Measurements from ENCODE around the gene NRL.

The NRL gene

DNA sequence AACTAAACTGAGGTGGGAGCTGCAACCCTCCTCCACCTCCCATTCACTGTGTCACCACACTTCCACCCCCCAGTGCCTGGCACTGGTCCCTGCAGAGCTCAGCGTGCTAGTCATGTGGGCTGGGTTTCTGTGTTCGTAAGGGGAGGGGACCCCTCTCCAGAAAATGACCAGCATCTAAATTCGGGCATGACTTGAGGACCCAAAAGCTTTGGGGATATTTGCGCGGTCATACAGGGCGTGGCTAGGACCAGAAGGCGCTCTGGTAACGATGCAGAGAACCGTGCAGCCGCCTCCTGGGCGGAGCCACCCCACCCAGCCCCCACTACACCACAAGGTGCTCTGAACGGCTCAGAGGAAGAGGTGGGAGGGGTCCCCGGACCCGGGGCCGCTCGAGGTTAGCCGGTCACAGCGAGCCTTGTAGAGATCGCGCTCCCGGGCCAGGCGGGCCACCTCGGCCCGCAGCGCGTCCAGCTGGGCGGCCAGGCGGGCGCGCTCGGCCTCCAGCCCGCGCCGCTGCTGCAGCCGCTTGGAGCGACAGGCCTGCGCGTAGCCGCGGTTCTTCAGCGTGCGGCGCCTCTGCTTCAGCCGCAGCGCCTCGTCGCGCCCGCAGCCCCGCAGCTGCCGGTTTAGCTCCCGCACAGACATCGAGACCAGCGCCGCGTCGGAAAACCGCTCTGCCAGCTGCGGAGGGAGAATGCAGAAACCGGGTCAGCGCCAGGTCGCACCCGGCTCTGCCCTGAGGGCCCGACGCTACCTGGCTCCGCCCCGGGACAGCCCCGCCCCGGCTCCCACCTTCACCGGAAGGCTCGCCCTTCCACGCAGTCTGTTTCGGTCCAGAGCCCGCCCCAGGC is 33.6 kb downstream of the NRL start:
- DNase-seq = peak; percentile 92

DNA sequence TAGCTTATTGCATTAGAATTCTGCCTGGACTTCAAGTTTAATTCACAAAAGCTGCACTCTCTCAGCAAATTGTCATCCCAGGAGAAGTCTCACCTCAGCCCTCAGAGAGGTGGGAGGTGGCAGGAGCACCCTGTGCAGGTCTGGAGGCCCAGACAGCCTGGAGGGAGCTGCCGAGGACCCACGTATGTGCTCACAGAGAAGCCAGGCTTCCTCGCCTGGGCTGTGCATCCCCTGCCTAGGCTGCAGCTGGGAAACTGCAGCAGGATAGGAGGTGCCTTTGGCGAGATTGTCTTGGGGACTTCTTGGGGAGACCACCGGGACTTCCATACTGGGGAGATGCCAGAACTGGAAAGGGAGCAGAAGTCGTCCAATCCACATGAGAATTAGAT is 34.6 kb downstream of the NRL start:
- DNase-seq = peak; percentile 61

DNA sequence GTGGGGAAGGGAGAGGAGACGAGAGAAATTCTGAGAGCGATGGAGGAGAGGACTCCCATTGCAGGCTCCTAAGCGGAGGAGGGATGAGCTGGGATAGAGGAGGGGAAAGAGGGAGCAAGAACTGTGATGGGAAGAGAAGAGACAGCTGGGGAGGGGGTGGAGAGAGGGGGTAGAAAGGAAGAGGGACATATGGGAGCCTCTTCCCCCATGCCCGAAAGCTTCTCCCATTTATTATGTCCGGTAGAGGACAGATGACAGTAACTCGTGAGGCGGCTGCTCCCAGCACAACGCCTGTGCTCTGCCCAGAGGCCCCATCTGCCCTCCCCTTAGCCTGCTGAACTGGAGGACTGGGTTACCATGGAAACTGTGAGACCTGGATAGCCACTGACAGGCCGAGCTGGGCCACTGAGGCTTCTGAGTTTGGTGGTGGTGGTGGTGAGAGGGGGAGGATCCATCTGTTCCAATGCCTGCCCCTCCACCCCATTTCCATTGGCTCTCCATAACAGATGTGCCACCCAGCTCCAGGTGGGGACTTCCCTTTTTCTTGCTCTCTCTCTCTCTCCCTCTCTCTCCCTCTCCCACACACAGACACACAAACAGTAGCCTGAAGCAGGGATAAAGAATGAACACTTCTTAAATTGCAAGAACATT is 35.1 kb downstream of the NRL start:
- DNase-seq = peak; percentile 89

DNA sequence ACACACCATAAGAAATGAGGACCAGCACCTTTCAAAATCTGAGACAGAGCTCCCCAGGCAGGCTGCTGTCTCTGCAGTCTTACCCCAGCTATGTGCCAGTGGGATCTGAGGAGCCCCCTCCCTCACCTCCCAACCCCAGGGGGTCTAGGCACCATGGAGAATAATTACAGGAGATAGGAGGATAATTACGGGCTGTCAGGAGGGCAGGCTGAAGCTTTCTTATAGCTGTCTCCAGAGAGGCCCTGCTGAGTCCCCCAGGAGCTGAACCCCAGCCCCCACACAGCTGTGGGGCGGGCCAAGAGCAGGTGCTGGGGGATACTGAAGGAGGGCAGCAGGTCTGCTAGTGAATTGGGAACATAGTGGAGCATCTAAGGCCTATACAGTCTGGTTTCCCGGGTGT is 36.6 kb downstream of the NRL start:
- DNase-seq = peak; percentile 99

DNA sequence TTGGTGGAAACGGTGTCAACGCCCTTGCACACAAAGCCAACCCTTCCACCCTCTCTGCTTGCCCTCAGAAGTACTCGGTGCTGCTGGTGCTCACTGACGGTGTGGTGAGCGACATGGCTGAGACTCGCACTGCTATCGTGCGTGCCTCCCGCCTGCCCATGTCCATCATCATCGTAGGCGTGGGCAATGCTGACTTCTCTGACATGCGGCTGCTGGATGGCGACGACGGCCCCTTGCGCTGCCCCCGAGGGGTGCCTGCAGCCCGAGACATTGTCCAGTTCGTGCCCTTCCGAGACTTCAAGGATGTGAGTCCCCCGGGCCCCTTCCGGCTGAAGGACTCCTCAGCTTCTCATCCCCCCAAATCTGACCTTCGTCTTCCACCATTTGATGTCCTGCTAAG is 37.7 kb downstream of the NRL start:
- no peak for DNase-seq

DNA sequence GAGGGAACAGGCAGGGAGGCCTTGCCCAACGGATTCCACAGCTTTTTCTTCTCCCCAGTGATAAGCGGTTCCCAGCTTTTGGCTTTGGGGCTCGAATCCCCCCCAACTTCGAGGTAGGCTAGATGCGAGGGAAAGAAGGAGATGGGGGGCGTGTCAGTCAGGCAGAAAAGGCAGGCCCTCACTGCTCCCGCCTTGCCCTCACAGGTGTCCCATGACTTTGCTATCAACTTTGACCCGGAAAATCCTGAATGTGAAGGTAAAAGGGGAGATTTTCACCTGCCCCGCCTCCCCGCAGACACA is 38.5 kb downstream of the NRL start:
- DNase-seq = no peak

DNA sequence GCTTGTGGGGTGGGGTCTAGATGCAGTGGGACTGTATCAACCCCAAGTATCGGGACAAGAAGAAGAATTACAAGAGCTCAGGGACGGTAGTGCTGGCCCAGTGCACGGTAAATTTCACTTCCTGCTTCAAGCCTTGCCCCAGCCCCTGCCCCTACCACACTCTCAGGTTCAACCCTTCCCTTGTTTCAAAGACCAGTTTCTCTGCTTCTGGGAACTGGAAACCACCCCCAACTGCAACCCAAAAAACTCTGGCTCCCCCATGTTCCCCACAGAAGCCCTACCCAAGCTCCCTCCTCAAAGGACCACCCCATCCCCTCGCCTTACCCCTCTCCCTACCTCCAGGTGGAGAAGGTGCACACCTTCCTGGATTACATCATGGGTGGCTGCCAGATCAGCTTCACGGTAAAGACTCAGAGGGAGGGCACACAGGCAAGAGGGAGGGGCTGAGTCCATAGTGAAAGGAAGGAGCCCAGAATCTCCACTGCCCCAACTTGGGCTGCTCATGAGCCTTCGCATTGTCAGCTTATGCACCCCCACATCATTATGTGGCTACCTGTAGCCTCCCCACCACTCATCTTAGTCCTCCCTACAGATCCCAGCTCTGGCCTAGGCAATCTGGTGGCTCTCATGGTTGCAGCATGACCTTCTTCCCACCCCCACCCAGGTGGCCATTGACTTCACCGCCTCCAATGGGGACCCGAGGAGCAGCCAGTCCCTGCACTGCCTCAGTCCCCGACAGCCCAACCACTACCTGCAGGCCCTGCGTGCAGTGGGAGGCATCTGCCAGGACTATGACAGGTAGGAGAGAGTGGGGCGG is 39.1 kb downstream of the NRL start:
- peak; percentile 68 for DNase-seq

DNA sequence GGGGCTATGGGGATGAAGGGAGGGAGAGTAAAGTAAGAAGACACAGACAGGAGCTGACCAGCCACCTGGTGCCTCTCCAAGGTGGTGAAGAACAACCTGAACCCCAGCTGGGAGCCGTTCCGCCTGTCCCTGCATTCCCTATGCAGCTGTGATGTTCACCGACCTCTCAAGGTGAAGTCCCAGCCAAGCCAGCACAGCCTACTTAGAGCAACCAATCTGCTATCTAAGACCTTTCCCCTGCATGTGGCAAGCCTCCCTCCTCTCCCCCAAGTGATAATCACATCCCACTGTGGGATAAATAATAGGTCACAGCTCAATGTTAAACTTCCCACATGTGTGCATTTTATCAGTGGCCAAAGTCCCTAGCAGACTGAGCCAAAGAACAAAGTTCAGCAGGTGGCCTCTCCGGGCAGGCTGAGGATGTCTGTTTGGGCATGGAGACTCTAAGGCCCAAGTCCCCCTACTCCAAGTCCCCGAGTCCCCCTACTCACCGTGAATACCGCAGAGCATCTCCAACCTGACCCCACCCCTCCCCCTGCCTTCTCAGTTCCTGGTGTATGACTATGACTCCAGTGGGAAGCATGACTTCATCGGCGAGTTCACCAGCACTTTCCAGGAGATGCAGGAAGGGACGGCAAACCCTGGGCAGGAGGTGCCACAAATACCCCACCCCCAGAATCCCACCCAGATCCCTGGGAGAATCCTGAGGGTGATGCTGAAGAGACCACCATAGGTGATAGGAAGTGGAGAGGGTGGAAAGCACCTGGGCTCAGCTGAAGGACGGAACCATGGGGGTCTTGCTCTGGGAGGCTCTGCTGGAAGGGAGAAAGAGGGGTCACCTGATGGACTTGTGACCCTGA is 39.9 kb downstream of the NRL start:
- DNase-seq = peak; percentile 53

DNA sequence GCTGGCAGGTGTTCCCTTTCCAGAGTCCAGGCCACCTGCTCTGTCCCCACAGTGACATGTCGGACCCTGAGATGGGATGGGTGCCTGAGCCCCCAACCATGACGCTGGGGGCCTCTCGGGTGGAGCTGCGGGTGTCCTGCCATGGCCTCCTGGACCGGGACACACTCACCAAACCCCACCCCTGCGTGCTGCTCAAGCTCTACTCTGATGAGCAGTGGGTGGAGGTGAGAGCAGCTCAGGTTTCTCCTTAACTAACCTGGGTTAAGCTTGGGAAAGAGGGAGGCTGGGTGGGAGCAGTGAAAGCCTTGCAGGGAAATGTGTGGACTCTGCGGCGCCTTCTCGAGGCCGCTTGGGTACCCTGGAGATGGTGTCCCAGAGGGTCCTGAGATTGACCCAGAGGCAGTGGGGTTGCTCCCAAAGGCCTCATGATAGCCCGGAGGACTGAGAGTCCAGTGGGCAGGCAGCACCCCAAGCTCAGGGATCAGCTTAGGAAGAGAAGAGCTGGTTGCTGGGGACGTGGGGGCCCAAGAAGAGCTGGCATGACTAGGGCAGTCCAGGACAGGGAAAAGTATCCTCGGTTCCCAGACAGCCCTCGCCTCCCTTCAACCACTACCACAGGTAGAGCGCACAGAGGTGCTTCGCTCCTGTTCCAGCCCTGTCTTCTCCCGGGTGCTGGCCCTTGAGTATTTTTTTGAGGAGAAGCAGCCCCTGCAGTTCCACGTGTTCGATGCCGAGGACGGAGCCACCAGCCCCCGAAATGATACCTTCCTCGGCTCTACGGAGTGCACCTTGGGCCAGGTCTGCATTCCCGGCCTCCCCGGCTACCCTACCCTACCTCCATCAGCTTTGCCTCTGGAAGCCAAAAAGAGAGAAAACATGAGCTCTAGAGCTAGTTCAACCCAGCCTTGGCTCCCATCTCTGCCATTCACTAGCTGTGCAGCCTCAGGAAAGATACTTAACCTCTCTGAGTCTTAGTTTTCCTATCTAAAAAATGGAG is 41.6 kb downstream of the NRL start:
- no peak for DNase-seq

DNA sequence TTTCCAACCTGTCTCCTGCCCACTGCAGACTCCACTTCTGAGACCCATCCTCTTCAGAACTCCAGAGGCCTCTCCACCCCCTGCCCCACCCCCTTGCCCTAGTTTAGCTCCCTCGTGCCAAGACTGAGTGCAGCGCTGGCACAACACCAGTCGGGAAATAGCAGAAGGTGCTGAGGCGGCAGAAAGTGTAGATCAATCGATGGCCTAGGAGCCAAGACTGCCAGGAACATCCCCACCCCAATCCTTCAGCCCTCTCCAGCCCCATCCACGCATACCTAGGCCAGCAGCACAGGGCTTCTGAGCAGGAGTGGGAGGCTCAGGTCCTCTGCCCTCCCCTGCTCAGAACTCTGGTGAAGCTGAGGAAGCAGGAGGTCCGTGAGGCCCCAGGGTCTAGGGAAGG is 42.3 kb downstream of the NRL start:
- no peak for DNase-seq

DNA sequence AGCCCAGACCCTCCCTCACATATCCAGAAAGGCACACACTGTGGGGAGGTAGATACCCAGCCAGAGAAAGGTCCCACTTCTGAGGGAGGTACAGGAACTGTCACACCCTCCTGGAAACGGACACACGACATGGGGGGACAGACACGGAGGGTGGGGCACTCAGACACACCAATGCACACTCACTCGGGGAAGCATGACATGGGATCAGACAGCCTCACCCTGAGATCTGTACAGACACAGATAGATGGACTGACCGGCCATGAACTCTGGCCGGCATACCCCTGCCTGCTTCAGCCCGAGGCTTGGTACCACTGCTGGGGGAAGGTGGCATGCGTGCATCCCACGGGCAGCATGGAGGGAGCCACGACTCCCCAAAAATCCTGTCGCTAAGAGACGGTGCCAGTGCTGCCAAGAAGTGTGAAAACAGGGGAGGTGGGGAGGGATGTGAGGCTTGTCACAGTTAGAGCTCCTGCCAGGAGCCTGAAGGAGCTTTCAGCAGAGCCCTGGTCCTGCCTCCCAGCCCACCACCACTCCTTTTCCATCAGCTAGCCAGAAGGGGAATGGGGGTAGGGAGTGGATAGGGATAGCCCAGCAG is 42.8 kb downstream of the NRL start:
- no peak for DNase-seq

DNA sequence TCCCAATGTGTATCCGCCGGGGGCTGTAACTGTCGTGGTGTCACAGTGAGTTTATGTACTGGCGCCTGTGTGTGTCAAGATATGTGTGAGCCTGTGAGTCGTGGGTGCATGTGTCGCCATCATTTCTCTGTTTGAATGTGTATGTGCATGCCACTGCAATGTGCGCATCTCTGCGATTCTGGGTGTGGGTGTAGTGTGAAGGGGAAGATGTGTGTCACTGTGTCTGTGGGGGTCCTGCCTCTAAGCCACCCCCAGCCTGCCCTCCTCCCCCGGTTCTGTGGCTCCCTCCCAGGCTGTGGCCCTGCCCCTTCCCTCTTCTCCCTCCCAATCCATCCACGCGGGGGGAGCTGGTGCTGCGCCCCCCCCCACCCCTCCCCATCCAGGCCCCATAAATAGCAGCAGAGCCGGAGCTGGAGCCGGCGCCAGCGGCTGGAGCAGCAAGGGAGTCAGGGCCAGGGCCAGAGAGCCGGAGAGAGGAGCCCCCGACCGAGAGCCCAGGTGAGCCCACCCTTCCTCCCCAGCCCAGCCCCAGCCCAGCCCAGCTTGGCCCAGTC is 43.5 kb downstream of the NRL start, which contains the start of gene CPNE6:
CPNE6 (plus strand) TSS at position 419 of the 554 bp plus-strand sequence. CDS start 1,375 bp downstream, outside the sequence.
- no peak for DNase-seq

DNA sequence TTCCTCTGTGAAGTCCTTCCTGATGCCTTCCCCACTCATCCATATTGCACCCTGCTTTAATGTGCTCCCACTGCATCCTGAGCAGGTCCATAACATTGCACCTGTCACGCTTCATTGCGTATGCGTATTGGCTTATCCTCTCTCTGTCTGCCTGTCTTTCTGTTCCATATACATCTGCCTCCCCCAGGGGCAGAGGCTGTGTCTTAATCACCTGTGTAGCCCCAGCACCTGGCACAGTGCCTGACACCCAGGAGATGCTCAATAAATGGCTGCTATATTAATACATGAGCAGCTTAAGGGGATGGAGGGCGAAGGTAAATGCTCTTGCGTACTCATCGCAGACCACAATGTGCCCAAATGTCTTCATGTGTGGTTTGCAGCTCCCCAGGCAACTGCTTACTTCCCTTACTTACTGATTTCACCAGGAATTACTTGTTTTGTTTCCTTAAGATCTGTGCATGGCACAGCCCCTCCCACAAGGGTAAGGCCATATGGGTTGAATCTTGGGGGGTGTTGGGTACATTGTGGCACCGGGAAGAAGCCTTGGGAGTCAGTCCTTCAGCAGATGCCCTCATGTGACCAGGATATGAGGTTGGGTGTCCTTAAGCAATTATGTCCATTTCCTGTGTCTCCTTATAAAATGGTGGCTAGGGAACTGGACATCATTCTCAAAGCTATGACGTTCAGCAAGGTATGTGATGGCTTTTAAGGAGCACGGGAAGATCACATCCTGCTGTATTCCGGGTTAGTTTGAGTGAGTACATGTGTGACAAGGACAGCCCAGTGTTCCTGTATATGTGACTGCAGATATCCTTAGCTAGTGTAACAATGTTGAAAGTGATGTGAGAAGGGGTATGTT is 44.2 kb downstream of the NRL start:
- DNase-seq = peak; percentile 95

DNA sequence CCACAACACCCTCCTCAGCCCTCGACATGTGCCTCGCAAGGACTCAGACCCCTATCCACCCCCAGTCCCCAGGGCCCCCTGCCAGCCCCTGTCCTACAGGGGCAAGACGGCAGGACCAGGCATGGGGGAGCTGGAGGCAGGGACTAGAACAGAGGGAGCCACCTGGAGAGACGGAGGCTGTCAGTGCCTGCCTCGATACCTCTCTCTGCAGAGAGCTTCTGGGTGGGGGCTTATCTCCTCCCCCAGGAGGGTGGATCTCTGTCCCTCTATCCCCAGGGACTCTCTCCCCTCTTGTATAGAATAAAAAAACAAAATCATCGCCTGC is 45.4 kb downstream of the NRL start:
- no peak for DNase-seq

DNA sequence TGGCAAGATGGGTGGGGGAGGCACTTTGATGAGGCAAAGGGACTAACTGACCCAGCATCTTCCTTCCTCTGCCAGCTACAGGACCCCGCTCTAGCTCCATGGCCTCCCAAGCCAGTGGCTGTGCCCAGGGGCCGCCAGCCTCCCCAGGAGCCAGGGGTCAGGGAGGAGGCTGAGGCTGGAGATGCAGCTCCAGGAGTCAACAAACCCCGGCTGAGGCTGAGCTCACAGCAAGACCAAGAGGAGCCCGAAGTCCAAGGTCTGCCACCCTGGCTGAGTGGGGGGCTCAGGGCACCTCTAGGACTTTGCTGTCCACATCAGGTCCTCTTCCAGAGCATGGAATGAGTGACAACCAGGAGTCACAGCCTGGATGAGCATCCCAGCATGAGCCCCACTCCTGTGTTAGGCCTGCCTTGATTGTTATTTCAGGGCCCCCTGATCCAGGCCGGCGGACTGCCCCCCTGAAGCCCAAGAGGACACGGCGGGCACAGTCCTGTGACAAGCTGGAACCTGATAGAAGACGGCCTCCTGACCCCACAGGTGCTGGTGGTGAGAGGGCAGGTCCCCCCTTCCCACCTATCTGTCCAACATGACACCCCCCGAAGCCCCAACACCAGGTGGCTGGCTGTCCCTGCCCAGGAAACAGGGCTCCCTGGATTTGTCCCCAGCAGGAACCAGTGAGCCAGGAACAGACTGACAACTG is 45.9 kb downstream of the NRL start:
- no peak for DNase-seq

DNA sequence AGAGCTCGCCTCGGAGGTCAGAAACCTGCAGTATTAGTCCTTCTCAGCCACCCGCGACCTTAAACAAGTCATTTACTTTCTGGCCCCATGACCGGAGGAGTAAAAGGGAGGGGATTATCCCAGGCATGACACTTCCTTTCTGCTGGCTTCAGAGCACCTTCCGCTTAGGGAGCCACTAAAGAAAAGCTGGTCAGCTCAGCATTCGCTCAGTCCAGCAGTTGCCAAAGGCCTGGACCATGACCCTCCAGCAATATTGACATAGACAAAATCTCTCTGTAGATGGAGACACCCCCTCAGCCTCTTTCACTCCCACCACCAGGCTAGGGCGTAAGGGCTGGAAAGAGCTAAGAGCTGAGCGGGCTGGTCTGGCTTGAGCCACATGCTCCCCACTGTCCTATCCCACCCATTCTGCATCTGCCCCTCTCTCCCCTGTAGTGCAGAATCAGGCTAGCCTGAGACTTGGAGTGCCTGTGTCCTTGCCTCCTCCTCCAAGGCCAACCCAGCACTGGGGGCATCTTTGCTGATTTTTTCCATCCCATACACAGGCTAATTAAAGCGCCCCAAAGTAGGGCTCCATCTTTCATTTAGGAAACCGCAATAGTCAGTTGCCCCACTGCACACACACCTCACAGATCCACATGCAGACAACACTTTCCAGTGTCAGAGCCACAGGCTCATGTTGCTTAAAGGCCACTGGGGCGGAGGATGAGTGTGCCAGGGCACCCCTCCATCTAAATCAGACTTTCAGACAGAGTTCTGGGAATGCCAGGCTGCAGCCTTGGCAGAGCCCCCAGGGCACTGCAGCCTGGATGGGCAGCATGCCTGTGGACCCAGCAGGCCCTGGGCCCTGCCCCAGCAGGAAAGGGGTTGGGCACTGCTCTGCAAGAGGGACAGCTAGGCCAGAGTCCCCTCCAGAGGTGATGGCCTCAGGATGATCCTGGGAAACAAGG is 47.3 kb downstream of the NRL start:
- DNase-seq = no peak

DNA sequence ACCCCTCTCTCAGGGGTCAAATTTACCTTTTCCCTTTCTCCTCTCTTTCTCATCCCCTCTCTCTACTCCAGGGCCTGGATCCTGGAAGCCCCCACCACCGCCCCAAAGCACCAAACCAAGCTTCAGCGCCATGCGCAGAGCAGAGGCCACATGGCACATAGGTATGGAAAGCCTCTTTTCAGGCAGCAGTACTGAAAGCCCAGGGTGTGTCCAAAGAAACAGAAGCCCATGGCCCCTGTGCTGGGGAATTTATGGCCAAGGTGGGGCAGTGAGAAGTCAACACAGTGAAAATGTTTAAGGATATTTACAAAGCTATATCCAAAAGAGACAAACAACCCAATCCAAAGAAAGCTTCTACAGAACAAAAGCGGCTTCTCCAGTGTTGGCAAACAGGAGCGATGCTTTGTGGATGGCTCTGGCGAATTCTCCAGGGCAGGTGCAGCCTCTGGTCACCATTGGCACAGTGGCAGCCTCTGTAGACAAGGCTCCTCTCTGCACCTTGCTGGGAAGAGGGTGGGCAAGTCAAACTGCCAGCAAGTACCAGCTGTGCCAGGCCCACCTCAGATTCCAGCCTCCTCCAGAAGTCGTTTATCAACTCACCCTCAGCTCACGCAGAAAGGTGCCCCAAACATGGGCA is 48.1 kb downstream of the NRL start:
- DNase-seq = no peak

DNA sequence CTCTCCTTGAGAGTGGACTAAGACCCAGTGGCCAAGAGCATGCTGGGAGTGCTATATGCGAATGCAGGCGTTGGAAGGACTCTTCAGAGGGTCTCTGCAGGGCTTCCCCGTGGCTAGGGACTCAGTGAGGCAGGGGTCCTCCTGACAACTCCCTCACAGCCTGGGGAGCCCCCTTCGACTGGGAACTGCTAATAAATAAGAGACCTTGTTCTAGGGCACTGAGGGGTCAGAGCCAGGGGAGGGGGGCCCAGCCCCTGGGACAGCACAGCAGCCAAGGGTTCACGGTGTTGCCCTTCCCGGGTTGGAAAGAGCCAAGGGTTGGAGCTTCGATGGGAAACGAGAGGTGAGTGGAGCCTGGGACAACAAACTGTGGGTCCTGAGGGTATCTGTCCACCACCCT is 49.3 kb downstream of the NRL start:
- DNase-seq = no peak

All from NCI-H69 (cell line).